UCSD-AML1 (cell line): Measurements from ENCODE around the gene BRPF1.
"Not testable (repeated sequence)": the region's sequence is repeated elsewhere in the genome, so short reads cannot be mapped to it uniquely, and the experiment has no call there.

ENCODE experiments used
- DNase-seq: peaks from one replicate; lab custom pipeline; 2025; ENCODE audit not compliant: unreplicated experiment; lab: John Stamatoyannopoulos, UW

BRPF1 gene

GRCh38 chr3:9767418-9767817 lies 35.9 kb downstream of the BRPF1 start:
- DNase-seq = no peak

GRCh38 chr3:9768141-9768775 lies 36.7 kb downstream of the BRPF1 start:
- DNase-seq = no peak

GRCh38 chr3:9769012-9769411 lies 37.5 kb downstream of the BRPF1 start:
- no peak for DNase-seq

GRCh38 chr3:9769426-9770275 lies 38.1 kb downstream of the BRPF1 start, which contains the start of gene CAMK1:
TSS of gene CAMK1 (minus strand) at chr3:9769947. CDS start at chr3:9767749, 2,198 bp downstream.
- peak; percentile 61 for DNase-seq

- DNase-seq = no peak
Observed at GRCh38 chr3:9770276-9770812, 38.8 kb downstream of the BRPF1 start.

GRCh38 chr3:9771007-9771406 lies 39.5 kb downstream of the BRPF1 start:
- DNase-seq = not testable (repeated sequence)

GRCh38 chr3:9776896-9777693 lies 45.6 kb downstream of the BRPF1 start:
- DNase-seq = no peak

- no peak for DNase-seq
Observed at GRCh38 chr3:9777694-9778021, 46.1 kb downstream of the BRPF1 start.

- no peak for DNase-seq
Observed at GRCh38 chr3:9778143-9779074, 46.9 kb downstream of the BRPF1 start.

- peak; percentile 51 for DNase-seq
Observed at GRCh38 chr3:9779075-9779593, 47.6 kb downstream of the BRPF1 start.

- peak; percentile 90 for DNase-seq
Observed at GRCh38 chr3:9779721-9780457, 48.4 kb downstream of the BRPF1 start.

GRCh38 chr3:9780458-9780812 lies 48.9 kb downstream of the BRPF1 start:
- no peak for DNase-seq

- DNase-seq = no peak
Observed at GRCh38 chr3:9780910-9781309, 49.4 kb downstream of the BRPF1 start.

- DNase-seq = no peak
Observed at GRCh38 chr3:9781551-9781950, 50.0 kb downstream of the BRPF1 start.

GRCh38 chr3:9781978-9782603 lies 50.6 kb downstream of the BRPF1 start:
- no peak for DNase-seq

GRCh38 chr3:9782770-9783169 lies 51.2 kb downstream of the BRPF1 start:
- no peak for DNase-seq

GRCh38 chr3:9783954-9784353 lies 52.4 kb downstream of the BRPF1 start:
- no peak for DNase-seq

- no peak for DNase-seq
Observed at GRCh38 chr3:9784965-9785364, 53.4 kb downstream of the BRPF1 start.

- DNase-seq = no peak
Observed at GRCh38 chr3:9785602-9786001, 54.1 kb downstream of the BRPF1 start.
